ENCODE measurements around the gene LARGE1.
A peak's percentile ranks its signal among the peaks of the same experiment; 100 is the strongest.

LARGE1 gene

GRCh38 chr22:33757802-33758483, 162.3 kb downstream of the LARGE1 start:
- DNase-seq: no peak

GRCh38 chr22:33757041-33757801, 163.1 kb downstream of the LARGE1 start:
- no peak for DNase-seq

- DNase-seq: no peak
Measured at GRCh38 chr22:33756508-33756949, 163.7 kb downstream of the LARGE1 start.

GRCh38 chr22:33748714-33749113, 171.6 kb downstream of the LARGE1 start:
- DNase-seq: no peak

GRCh38 chr22:33747576-33748180, 172.6 kb downstream of the LARGE1 start:
- DNase-seq: no peak

GRCh38 chr22:33747029-33747428, 173.2 kb downstream of the LARGE1 start:
- DNase-seq: no peak

- DNase-seq: no peak
Measured at GRCh38 chr22:33746501-33746928, 173.8 kb downstream of the LARGE1 start.

- DNase-seq: no peak
Measured at GRCh38 chr22:33745501-33745900, 174.8 kb downstream of the LARGE1 start.

GRCh38 chr22:33743756-33744155, 176.5 kb downstream of the LARGE1 start:
- no peak for DNase-seq

GRCh38 chr22:33741025-33741424, 179.3 kb downstream of the LARGE1 start:
- DNase-seq: no peak

GRCh38 chr22:33739516-33739915, 180.8 kb downstream of the LARGE1 start:
- DNase-seq: no peak

- no peak for DNase-seq
Measured at GRCh38 chr22:33737662-33738061, 182.6 kb downstream of the LARGE1 start.

- no peak for DNase-seq
Measured at GRCh38 chr22:33735978-33736377, 184.3 kb downstream of the LARGE1 start.

- DNase-seq: no peak
Measured at GRCh38 chr22:33728847-33729246, 191.4 kb downstream of the LARGE1 start.

- no peak for DNase-seq
Measured at GRCh38 chr22:33726294-33726734, 194.0 kb downstream of the LARGE1 start.

GRCh38 chr22:33723915-33724314, 196.4 kb downstream of the LARGE1 start:
- peak; percentile 1 for DNase-seq

- no peak for DNase-seq
Measured at GRCh38 chr22:33722816-33723215, 197.5 kb downstream of the LARGE1 start.

- DNase-seq: no peak
Measured at GRCh38 chr22:33720166-33720878, 200.0 kb downstream of the LARGE1 start.

- DNase-seq: no peak
Measured at GRCh38 chr22:33717694-33718396, 202.4 kb downstream of the LARGE1 start.

- DNase-seq: no peak
Measured at GRCh38 chr22:33715237-33715985, 204.9 kb downstream of the LARGE1 start.

- DNase-seq: no peak
Measured at GRCh38 chr22:33710326-33710725, 209.9 kb downstream of the LARGE1 start.

GRCh38 chr22:33707581-33707980, 212.7 kb downstream of the LARGE1 start:
- no peak for DNase-seq
